Astrocyte of the spinal cord (primary cell): Measurements from ENCODE around the gene ERCC6.

Source experiments
- DNase-seq: peaks from one replicate; pipeline ENCODE4 v3.0.0; 2011; ENCODE audit warnings: low read depth, low spot score
- H3K4me3 ChIP-seq: 2 replicates; pipeline ENCODE4 v1.5.1; 2011; ENCODE audit warnings: low read depth, mild to moderate bottlenecking, low read length, moderate library complexity
- CTCF ChIP-seq: IDR thresholded peaks from 2 replicates; pipeline ENCODE4 v1.5.1; 2012; ENCODE audit warnings: low read depth, mild to moderate bottlenecking, low read length, inconsistent platforms
- in situ Hi-C: cut with HindIII; loops from 2 replicates; pipeline ENCODE4 v1.10.0; 2017; ENCODE audit warnings: low sequenced_read_pairs

ERCC6 gene

GRCh38 chr10:49575489-49576072 is 36.7 kb upstream of the ERCC6 start:
- in situ Hi-C loops = no loop called here
- no peak for TF ChIP-seq CTCF
- no peak for DNase-seq
- no peak overlapping the region for H3K4me3 ChIP-seq

- DNase-seq = no peak
- no peak for TF ChIP-seq CTCF
- no peak overlapping the region for H3K4me3 ChIP-seq
- in situ Hi-C loops = no loop called here
These were observed 33.7 kb upstream of the ERCC6 start for GRCh38 chr10:49572594-49573114.

GRCh38 chr10:49571388-49571787 is 32.5 kb upstream of the ERCC6 start:
- DNase-seq = no peak
- TF ChIP-seq CTCF = no peak
- no peak overlapping the region for H3K4me3 ChIP-seq
- in situ Hi-C loops = no loop called here

GRCh38 chr10:49569031-49569631 is 30.2 kb upstream of the ERCC6 start:
- H3K4me3 ChIP-seq = no peak overlapping the region
- TF ChIP-seq CTCF = no peak
- peak; percentile 48 for DNase-seq
- in situ Hi-C loops = no loop called here

GRCh38 chr10:49568235-49568634 is 29.3 kb upstream of the ERCC6 start:
- peak; percentile 60 for DNase-seq
- in situ Hi-C loops = no loop called here
- TF ChIP-seq CTCF = no peak

GRCh38 chr10:49567810-49568209 is 28.9 kb upstream of the ERCC6 start:
- no peak for DNase-seq
- no peak overlapping the region for H3K4me3 ChIP-seq
- in situ Hi-C loops = no loop called here
- no peak for TF ChIP-seq CTCF

More at GRCh38 chr10:49568235-49568634, 29.3 kb upstream of the ERCC6 start:
- H3K4me3 ChIP-seq = no peak overlapping the region
